ENCODE results near the gene EDC4. TPM values are rescaled to one million over a fixed set of nuclear protein-coding genes. Genes with fewer than 3 reads are reported as not detected.

Gene EDC4
- total and polyA plus RNA-seq, 2 of the 13 experiments (the other 11 are each of a cell fraction or from before 2014, with no cell fraction given): 51.4 to 59.1 TPM

- TF ChIP-seq, protein P1, sequence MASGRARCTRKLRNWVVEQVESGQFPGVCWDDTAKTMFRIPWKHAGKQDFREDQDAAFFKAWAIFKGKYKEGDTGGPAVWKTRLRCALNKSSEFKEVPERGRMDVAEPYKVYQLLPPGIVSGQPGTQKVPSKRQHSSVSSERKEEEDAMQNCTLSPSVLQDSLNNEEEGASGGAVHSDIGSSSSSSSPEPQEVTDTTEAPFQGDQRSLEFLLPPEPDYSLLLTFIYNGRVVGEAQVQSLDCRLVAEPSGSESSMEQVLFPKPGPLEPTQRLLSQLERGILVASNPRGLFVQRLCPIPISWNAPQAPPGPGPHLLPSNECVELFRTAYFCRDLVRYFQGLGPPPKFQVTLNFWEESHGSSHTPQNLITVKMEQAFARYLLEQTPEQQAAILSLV (CRISPR knock-in tag; IDR thresholded peaks at IDR 0.05; ENCODE audit: borderline replicate concordance): no peak
- TF ChIP-seq GPN1 (CRISPR knock-in tag; IDR thresholded peaks at IDR 0.05; ENCODE audit: borderline replicate concordance) (no peak), CC2D1A (CRISPR knock-in tag; IDR thresholded peaks at IDR 0.05) (no peak), E2F5 (CRISPR knock-in tag; conservative IDR thresholded peaks at IDR 0.05) (no peak), ZNF746 (CRISPR knock-in tag; IDR thresholded peaks at IDR 0.05) (no peak), ZKSCAN1 (IDR thresholded peaks at IDR 0.05; ENCODE audit: low read length) (no peak)
- TF ChIP-seq, protein P2, sequence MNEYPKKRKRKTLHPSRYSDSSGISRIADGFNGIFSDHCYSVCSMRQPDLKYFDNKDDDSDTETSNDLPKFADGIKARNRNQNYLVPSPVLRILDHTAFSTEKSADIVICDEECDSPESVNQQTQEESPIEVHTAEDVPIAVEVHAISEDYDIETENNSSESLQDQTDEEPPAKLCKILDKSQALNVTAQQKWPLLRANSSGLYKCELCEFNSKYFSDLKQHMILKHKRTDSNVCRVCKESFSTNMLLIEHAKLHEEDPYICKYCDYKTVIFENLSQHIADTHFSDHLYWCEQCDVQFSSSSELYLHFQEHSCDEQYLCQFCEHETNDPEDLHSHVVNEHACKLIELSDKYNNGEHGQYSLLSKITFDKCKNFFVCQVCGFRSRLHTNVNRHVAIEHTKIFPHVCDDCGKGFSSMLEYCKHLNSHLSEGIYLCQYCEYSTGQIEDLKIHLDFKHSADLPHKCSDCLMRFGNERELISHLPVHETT (CRISPR knock-in tag; conservative IDR thresholded peaks at IDR 0.05): no peak
Observed at GRCh38 chr16:67882374-67883145, 9.7 kb downstream of the EDC4 start (continued).
